ENCODE results near the gene PVR.
"Not testable (repeated sequence)": the region's sequence is repeated elsewhere in the genome, so short reads cannot be mapped to it uniquely, and the experiment has no call there.

The PVR gene

GRCh38 chr19:44620667-44621066 is 23.0 kb upstream of the PVR start:
- peak; percentile 20 to 45 (median 32) for DNase-seq

- no peak for DNase-seq
Measured at GRCh38 chr19:44621367-44621766, 22.3 kb upstream of the PVR start.

- peak; percentile 74 to 88 (median 82) for DNase-seq
Measured at GRCh38 chr19:44623080-44623479, 20.6 kb upstream of the PVR start.

GRCh38 chr19:44623626-44624025 is 20.1 kb upstream of the PVR start:
- DNase-seq, result no peak

- no peak for DNase-seq
Measured at GRCh38 chr19:44624840-44625354, 18.8 kb upstream of the PVR start.

- DNase-seq, result not testable (repeated sequence)
Measured at GRCh38 chr19:44625637-44626036, 18.1 kb upstream of the PVR start.

GRCh38 chr19:44626048-44626624 is 17.6 kb upstream of the PVR start:
- DNase-seq, result no peak

GRCh38 chr19:44627631-44628030 is 16.1 kb upstream of the PVR start:
- no peak for DNase-seq

- no peak for DNase-seq
Measured at GRCh38 chr19:44628793-44629192, 14.9 kb upstream of the PVR start.

- DNase-seq, result not testable (repeated sequence)
Measured at GRCh38 chr19:44631611-44632010, 12.1 kb upstream of the PVR start.

GRCh38 chr19:44634058-44634457 is 9.7 kb upstream of the PVR start:
- not testable (repeated sequence) for DNase-seq

GRCh38 chr19:44634785-44635184 is 8.9 kb upstream of the PVR start:
- no peak for DNase-seq

GRCh38 chr19:44635581-44636438 is 7.9 kb upstream of the PVR start:
- peak; percentile 78 to 91 (median 84) for DNase-seq

GRCh38 chr19:44636439-44637389 is 7.0 kb upstream of the PVR start:
- no peak for DNase-seq

- DNase-seq, result no peak
Measured at GRCh38 chr19:44637390-44637764, 6.3 kb upstream of the PVR start.

- peak in 1 of 4 experiments; percentile 27 for DNase-seq
Measured at GRCh38 chr19:44640518-44640917, 3.2 kb upstream of the PVR start.

GRCh38 chr19:44641501-44642265 is 2.0 kb upstream of the PVR start:
- peak in 2 of 4 experiments; percentile 17 to 29 for DNase-seq

- no peak for DNase-seq
Measured at GRCh38 chr19:44642377-44642776, 1.3 kb upstream of the PVR start.

GRCh38 chr19:44644402-44645016 is 799 bp downstream of the PVR start:
- DNase-seq, result peak in 1 of 4 experiments; percentile 18

GRCh38 chr19:44645407-44646048 is 1.8 kb downstream of the PVR start:
- DNase-seq, result no peak

- DNase-seq, result no peak
Measured at GRCh38 chr19:44646049-44646416, 2.3 kb downstream of the PVR start.
